ENCODE measurements around the gene MED26. TPM values are rescaled to one million over a fixed set of nuclear protein-coding genes. Genes with fewer than 3 reads are reported as not detected.

The MED26 gene
- total RNA-seq, 1 experiment from 2014 or later = 9.0 TPM

DNA sequence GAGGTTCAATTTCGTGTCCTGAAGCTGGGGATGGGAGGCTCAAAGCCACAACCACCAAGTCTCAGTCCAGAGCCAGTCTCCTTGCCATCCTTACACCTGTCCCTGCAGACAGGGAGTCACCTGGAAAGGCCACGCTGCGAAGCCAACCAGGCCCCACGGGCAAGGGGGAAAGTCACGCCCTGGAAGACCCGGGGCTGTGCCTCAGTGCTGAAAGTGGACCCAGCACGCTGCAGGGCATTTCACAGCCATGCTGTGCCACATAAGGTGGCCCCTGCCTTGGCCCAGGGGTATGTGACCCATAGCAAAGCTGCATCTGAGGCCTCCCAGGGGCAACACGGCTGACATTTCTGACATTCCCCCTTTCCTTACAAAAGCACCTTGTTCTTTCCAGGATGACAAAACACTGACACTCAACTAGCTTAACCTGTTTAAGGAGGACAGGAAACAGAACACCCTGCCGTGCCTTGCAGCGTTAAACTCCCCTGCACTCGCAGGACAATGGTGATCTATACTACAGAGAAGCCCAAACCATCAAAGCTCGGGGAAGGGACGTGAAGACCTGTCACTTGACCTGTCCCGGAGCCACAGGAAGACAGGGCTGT lies 100.6 kb downstream of the MED26 start:
- CTCF ChIA-PET = interaction anchor here (0.9 kb wide), 1 partner anchor 41 kb away, joined by 3 read pairs; no protein-coding TSS in a partner anchor
- DNase-seq = peak; percentile 5
- no peaks in the 10 kb centered on the region for H3K9me3 Mint-ChIP-seq (ENCODE audit: low read depth, unreplicated experiment)

GRCh38 chr19:16525751-16526481 lies 102.1 kb downstream of the MED26 start:
- Mint-ChIP-seq H3K4me3 (ENCODE audit: low read depth, unreplicated experiment) (no peak overlapping the region), H3K27me3 (ENCODE audit: unreplicated experiment) (no peaks in the 10 kb centered on the region), H3K9me3 (ENCODE audit: low read depth, unreplicated experiment) (no peaks in the 10 kb centered on the region), H3K27ac (ENCODE audit: unreplicated experiment) (no peak overlapping the region), H3K4me1 (ENCODE audit: low read depth, unreplicated experiment) (no peaks in the 10 kb centered on the region), H3K36me3 (ENCODE audit: insufficient read depth, unreplicated experiment) (peaks cover 50% of the 10 kb centered on the region)
- no peak for TF ChIP-seq CTCF (IDR thresholded peaks at IDR 0.05; ENCODE audit: unreplicated experiment)
- CTCF ChIA-PET = interaction anchor here (0.6 kb wide), 1 partner anchor 9 kb away, joined by 4 read pairs; no protein-coding TSS in a partner anchor
- no peak for DNase-seq
- BruUV-seq (replicated peaks) = no TSS peak
- intact Hi-C loops (cut with micrococcal nuclease; ENCODE audit: unreplicated experiment) = no loop called here

More for the DNA sequence above, 100.6 kb downstream of the MED26 start:
- Mint-ChIP-seq H3K4me3 (ENCODE audit: low read depth, unreplicated experiment) (no peak overlapping the region), H3K36me3 (ENCODE audit: insufficient read depth, unreplicated experiment) (peaks cover 54% of the 10 kb centered on the region), H3K27ac (ENCODE audit: unreplicated experiment) (no peak overlapping the region), H3K27me3 (ENCODE audit: unreplicated experiment) (no peaks in the 10 kb centered on the region), H3K4me1 (ENCODE audit: low read depth, unreplicated experiment) (no peaks in the 10 kb centered on the region)
- intact Hi-C loops (cut with micrococcal nuclease; ENCODE audit: unreplicated experiment) = no loop called here
- no TSS peak for BruUV-seq (replicated peaks)
- no peak for TF ChIP-seq CTCF (IDR thresholded peaks at IDR 0.05; ENCODE audit: unreplicated experiment)

- no peaks in the 10 kb centered on the region for H3K9me3 Mint-ChIP-seq (ENCODE audit: low read depth, unreplicated experiment)
- no peak for DNase-seq
- CTCF ChIA-PET = no interaction called here
These were observed 102.8 kb downstream of the MED26 start for GRCh38 chr19:16524991-16525734.

More at GRCh38 chr19:16524991-16525734, 102.8 kb downstream of the MED26 start:
- Mint-ChIP-seq H3K4me1 (ENCODE audit: low read depth, unreplicated experiment) (no peaks in the 10 kb centered on the region), H3K27me3 (ENCODE audit: unreplicated experiment) (no peaks in the 10 kb centered on the region), H3K27ac (ENCODE audit: unreplicated experiment) (no peak overlapping the region), H3K4me3 (ENCODE audit: low read depth, unreplicated experiment) (no peak overlapping the region), H3K36me3 (ENCODE audit: insufficient read depth, unreplicated experiment) (peaks cover 53% of the 10 kb centered on the region)
- intact Hi-C loops (cut with micrococcal nuclease; ENCODE audit: unreplicated experiment) = no loop called here
- no peak for TF ChIP-seq CTCF (IDR thresholded peaks at IDR 0.05; ENCODE audit: unreplicated experiment)
- BruUV-seq (replicated peaks) = no TSS peak

Other genes with a start within 250 kb of the MED26 start
- gene EPS15L1, start 156.2 kb downstream of the MED26 start, total RNA-seq (2022) = 24.2 and 25.6 TPM in 2 replicates
- gene CALR3, start 132.0 kb downstream of the MED26 start, total RNA-seq (2022) = not detected in 2 replicates
- 4.5 and 4.8 TPM in 2 replicates for gene C19orf44, start 131.8 kb downstream of the MED26 start, total RNA-seq (2022)
- 49.3 and 49.8 TPM in 2 replicates for gene CHERP, start 85.8 kb downstream of the MED26 start, total RNA-seq (2022)
- gene SLC35E1, start 55.8 kb downstream of the MED26 start, total RNA-seq (2022) = 41.6 and 46.4 TPM in 2 replicates
- 40.9 and 42.3 TPM in 2 replicates for gene SMIM7, start 31.9 kb upstream of the MED26 start, total RNA-seq (2022)
- 19.2 and 20.1 TPM in 2 replicates for gene TMEM38A, start 32.9 kb upstream of the MED26 start, total RNA-seq (2022)
- gene NWD1, start 91.6 kb upstream of the MED26 start, total RNA-seq (2022) = 0.93 and 1.4 TPM in 2 replicates
- gene SIN3B, start 201.2 kb upstream of the MED26 start, total RNA-seq (2022) = 43.1 and 49.7 TPM in 2 replicates